HepG2 (cell line): ENCODE results near the gene TTYH2. TPM values are rescaled to one million over a fixed set of nuclear protein-coding genes. Genes with fewer than 3 reads are reported as not detected.

Experiments used
- BORCS8-MEF2B ChIP-seq: sonication (generic); formaldehyde crosslinking; IDR thresholded peaks from 2 replicates; pipeline ENCODE4 v1.8.0; 2022; ENCODE audit warnings: mild to moderate bottlenecking, missing genetic modification reagents
- CEBPG ChIP-seq: IDR thresholded peaks from 2 replicates; pipeline ENCODE4 v1.6.1; 2016
- ELF4 ChIP-seq: sonication (generic); formaldehyde crosslinking; IDR thresholded peaks from 2 replicates; pipeline ENCODE4 v1.5.0; 2020; ENCODE audit warnings: missing genetic modification reagents, mild to moderate bottlenecking, moderate library complexity, borderline replicate concordance
- FOSL2 ChIP-seq: sonication (generic); formaldehyde crosslinking; IDR thresholded peaks from 2 replicates; pipeline ENCODE4 v1.4.0; 2020; ENCODE audit warnings: missing genetic modification reagents
- IRF1 ChIP-seq: sonication (generic); formaldehyde crosslinking; IDR thresholded peaks from 2 replicates; pipeline ENCODE4 v1.4.0; 2020; ENCODE audit warnings: low read depth, mild to moderate bottlenecking, missing genetic modification reagents
- KLF12 ChIP-seq: sonication (generic); formaldehyde crosslinking; IDR thresholded peaks from 2 replicates; pipeline ENCODE4 v1.4.0; 2020; ENCODE audit warnings: missing genetic modification reagents, borderline replicate concordance
- MTERF4 ChIP-seq: sonication (generic); formaldehyde crosslinking; IDR thresholded peaks from 2 replicates; pipeline ENCODE4 v1.8.0; 2023; ENCODE audit warnings: mild to moderate bottlenecking, missing genetic modification reagents
- MYC ChIP-seq: sonication (generic); formaldehyde crosslinking; IDR thresholded peaks from 2 replicates; pipeline ENCODE4 v1.9.0; 2021; ENCODE audit warnings: missing genetic modification reagents, borderline replicate concordance
- REL ChIP-seq: sonication (generic); formaldehyde crosslinking; conservative IDR thresholded peaks from 2 replicates; pipeline ENCODE4 v1.8.0; 2022; ENCODE audit warnings: mild to moderate bottlenecking, missing genetic modification reagents, moderate library complexity
- ZBTB7B ChIP-seq: sonication (generic); formaldehyde crosslinking; IDR thresholded peaks from 2 replicates; pipeline ENCODE4 v1.4.0; 2020; ENCODE audit warnings: missing genetic modification reagents
- ZC3H4 ChIP-seq: sonication (generic); formaldehyde crosslinking; IDR thresholded peaks from 2 replicates; pipeline ENCODE4 v1.4.0; 2020; ENCODE audit warnings: missing genetic modification reagents, borderline replicate concordance
- ZNF367 ChIP-seq: sonication (generic); formaldehyde crosslinking; IDR thresholded peaks from 2 replicates; pipeline ENCODE4 v1.4.0; 2020; ENCODE audit warnings: missing genetic modification reagents, borderline replicate concordance
- ZSCAN9 ChIP-seq: IDR thresholded peaks from 2 replicates; pipeline ENCODE4 v1.6.1; 2016; ENCODE audit warnings: borderline replicate concordance
- polyA plus RNA-seq, 8 experiments: library from polyadenylated mRNA; depleted of rRNA in 3 of 8; stranded (reverse) in 7 of 8; unstranded in 1 of 8; fragments of >200 nt; fragmentation: Illumina TruSeq in 4 of 8; extraction: Trizol in 4 of 8; gene quantifications; 2 replicates each; pipeline versions ENCODE4 v1.2.1 to v1.2.3, GENCODE V29; 2011 to 2016; ENCODE audit warnings: low read depth in 4 of 8, missing spikeins in 1 of 8, mixed read lengths in 1 of 8; ENCODE audit not compliant: insufficient read depth in 1 of 8
- total RNA-seq, 5 experiments: library from RNA; depleted of rRNA; stranded (reverse); fragments of >200 nt; fragmentation: Illumina TruSeq; extraction: Trizol; gene quantifications; 2 replicates each; pipeline ENCODE4 v1.2.3, GENCODE V29; 2016; ENCODE audit warnings: low read depth in 1 of 5
- TF ChIP-seq, protein P1 (sequence below): sonication (generic); formaldehyde crosslinking; IDR thresholded peaks from 2 replicates; pipeline ENCODE4 v1.4.0; 2020; ENCODE audit warnings: mild to moderate bottlenecking, missing genetic modification reagents
- TF ChIP-seq, protein P2 (sequence below): sonication (generic); formaldehyde crosslinking; conservative IDR thresholded peaks from 2 replicates; pipeline ENCODE4 v1.8.0; 2022; ENCODE audit warnings: mild to moderate bottlenecking, moderate library complexity, missing genetic modification reagents
- TF ChIP-seq, protein P3 (sequence below): sonication (generic); formaldehyde crosslinking; IDR thresholded peaks from 2 replicates; pipeline ENCODE4 v1.4.0; 2020; ENCODE audit warnings: missing genetic modification reagents, borderline replicate concordance

Gene TTYH2
- total and polyA plus RNA-seq, 2 of the 13 experiments (the other 11 are each of a cell fraction or from before 2014, with no cell fraction given), result 0.77 to 0.96 TPM

DNA sequence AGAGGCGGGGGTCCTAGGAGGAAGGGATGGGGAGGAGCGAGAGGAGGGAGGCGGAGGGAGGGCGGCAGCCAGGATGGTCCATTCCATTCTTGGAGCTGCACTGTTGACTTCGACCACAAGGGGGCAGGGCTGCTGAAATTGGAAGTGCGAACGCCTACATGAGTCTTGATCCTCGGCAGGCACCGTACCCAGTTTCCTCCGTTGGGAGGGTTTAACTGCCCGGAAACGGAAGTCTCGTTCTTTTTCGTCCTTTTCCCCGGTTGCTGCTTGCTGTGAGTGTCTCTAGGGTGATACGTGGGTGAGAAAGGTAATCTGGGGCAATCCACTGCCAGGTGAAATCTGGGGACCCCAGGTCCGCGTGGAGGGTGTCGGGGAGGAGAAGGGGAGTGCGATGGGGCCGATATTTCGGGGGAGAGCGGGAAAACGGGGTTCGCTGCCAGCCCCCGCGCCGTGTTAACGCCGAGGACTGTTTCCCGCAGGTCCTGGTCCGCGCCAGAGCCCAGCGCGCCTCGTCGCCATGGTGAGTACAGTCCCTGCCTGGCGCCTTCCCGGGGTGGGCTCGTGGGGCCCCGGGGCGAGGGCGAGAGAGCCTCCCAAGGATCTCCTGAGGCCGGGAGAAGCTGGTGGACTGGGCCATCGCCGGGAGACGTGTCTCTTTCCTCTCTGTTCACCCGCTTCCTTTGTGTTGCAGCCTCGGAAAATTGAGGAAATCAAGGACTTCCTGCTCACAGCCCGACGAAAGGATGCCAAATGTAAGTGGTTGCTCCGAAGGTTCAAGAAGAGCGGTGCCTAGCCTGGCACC lies 9.7 kb upstream of the TTYH2 start, which contains the start of gene RPL38 (continued):
- TF ChIP-seq, protein P1, sequence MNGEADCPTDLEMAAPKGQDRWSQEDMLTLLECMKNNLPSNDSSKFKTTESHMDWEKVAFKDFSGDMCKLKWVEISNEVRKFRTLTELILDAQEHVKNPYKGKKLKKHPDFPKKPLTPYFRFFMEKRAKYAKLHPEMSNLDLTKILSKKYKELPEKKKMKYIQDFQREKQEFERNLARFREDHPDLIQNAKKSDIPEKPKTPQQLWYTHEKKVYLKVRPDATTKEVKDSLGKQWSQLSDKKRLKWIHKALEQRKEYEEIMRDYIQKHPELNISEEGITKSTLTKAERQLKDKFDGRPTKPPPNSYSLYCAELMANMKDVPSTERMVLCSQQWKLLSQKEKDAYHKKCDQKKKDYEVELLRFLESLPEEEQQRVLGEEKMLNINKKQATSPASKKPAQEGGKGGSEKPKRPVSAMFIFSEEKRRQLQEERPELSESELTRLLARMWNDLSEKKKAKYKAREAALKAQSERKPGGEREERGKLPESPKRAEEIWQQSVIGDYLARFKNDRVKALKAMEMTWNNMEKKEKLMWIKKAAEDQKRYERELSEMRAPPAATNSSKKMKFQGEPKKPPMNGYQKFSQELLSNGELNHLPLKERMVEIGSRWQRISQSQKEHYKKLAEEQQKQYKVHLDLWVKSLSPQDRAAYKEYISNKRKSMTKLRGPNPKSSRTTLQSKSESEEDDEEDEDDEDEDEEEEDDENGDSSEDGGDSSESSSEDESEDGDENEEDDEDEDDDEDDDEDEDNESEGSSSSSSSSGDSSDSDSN (CRISPR knock-in tag), result peak; percentile 76
- TF ChIP-seq BORCS8-MEF2B (CRISPR knock-in tag), result peak; percentile 79; the same call in 1 of the 2 replicates
- peak; percentile 88 for TF ChIP-seq ELF4 (CRISPR knock-in tag)
- TF ChIP-seq, protein P2, sequence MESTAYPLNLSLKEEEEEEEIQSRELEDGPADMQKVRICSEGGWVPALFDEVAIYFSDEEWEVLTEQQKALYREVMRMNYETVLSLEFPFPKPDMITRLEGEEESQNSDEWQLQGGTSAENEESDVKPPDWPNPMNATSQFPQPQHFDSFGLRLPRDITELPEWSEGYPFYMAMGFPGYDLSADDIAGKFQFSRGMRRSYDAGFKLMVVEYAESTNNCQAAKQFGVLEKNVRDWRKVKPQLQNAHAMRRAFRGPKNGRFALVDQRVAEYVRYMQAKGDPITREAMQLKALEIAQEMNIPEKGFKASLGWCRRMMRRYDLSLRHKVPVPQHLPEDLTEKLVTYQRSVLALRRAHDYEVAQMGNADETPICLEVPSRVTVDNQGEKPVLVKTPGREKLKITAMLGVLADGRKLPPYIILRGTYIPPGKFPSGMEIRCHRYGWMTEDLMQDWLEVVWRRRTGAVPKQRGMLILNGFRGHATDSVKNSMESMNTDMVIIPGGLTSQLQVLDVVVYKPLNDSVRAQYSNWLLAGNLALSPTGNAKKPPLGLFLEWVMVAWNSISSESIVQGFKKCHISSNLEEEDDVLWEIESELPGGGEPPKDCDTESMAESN (CRISPR knock-in tag), result peak; percentile 86; the same call in 1 of the 2 replicates
- TF ChIP-seq ZNF367, result no peak
- TF ChIP-seq KLF12 (CRISPR knock-in tag), result peak; percentile 77
- TF ChIP-seq ZSCAN9 (CRISPR knock-in tag), result peak; percentile 98
- peak; percentile 82; the same call in 1 of the 2 replicates for TF ChIP-seq IRF1 (CRISPR knock-in tag)
- peak; percentile 46; the same call in 1 of the 2 replicates for TF ChIP-seq ZBTB7B (CRISPR knock-in tag)
- TF ChIP-seq MTERF4 (CRISPR knock-in tag), result no peak
- TF ChIP-seq, protein P3, sequence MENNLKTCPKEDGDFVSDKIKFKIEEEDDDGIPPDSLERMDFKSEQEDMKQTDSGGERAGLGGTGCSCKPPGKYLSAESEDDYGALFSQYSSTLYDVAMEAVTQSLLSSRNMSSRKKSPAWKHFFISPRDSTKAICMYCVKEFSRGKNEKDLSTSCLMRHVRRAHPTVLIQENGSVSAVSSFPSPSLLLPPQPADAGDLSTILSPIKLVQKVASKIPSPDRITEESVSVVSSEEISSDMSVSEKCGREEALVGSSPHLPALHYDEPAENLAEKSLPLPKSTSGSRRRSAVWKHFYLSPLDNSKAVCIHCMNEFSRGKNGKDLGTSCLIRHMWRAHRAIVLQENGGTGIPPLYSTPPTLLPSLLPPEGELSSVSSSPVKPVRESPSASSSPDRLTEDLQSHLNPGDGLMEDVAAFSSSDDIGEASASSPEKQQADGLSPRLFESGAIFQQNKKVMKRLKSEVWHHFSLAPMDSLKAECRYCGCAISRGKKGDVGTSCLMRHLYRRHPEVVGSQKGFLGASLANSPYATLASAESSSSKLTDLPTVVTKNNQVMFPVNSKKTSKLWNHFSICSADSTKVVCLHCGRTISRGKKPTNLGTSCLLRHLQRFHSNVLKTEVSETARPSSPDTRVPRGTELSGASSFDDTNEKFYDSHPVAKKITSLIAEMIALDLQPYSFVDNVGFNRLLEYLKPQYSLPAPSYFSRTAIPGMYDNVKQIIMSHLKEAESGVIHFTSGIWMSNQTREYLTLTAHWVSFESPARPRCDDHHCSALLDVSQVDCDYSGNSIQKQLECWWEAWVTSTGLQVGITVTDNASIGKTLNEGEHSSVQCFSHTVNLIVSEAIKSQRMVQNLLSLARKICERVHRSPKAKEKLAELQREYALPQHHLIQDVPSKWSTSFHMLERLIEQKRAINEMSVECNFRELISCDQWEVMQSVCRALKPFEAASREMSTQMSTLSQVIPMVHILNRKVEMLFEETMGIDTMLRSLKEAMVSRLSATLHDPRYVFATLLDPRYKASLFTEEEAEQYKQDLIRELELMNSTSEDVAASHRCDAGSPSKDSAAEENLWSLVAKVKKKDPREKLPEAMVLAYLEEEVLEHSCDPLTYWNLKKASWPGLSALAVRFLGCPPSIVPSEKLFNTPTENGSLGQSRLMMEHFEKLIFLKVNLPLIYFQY (CRISPR knock-in tag), result peak; percentile 66; the same call in 1 of the 2 replicates
- TF ChIP-seq FOSL2, result peak; percentile 76
- TF ChIP-seq CEBPG, result peak; percentile 56
- peak; percentile 59; the same call in 1 of the 2 replicates for TF ChIP-seq REL
- 0 out of 2 replicates have a peak, but pooled peaks have one; percentile 80 for TF ChIP-seq ZC3H4
- peak; percentile 95 for TF ChIP-seq MYC
